Calu3 (cell line): ENCODE measurements around the gene BBS10. TPM values are rescaled to one million over a fixed set of nuclear protein-coding genes. Genes with fewer than 3 reads are reported as not detected.

Experiments
- BruUV-seq: library from RNA; stranded (reverse); fragments of 400-500 nt; replicated peaks from 2 replicates; lab custom pipeline; 2021; lab: Mats Ljungman, UMichigan
- CTCF ChIA-PET: fragments of 300-600 bp; sonication (Branson Sonifier 250); formaldehyde crosslinking; loops from one replicate; lab custom pipeline; 2022; ENCODE audit warnings: antibody characterized with exemption; lab: Charles Lee
- DNase-seq: peaks from one replicate; pipeline ENCODE4 v3.0.0; 2022
- H3K27ac Mint-ChIP-seq: one replicate; pipeline ENCODE4 v1.8.0; 2022; ENCODE audit warnings: mixed read lengths; ENCODE audit not compliant: unreplicated experiment
- H3K27me3 Mint-ChIP-seq: one replicate; pipeline ENCODE4 v1.8.0; 2022; ENCODE audit warnings: mixed read lengths; ENCODE audit not compliant: unreplicated experiment
- H3K36me3 Mint-ChIP-seq: one replicate; pipeline ENCODE4 v1.8.0; 2022; ENCODE audit warnings: mild to moderate bottlenecking, moderate library complexity, mixed read lengths; ENCODE audit not compliant: insufficient read depth, unreplicated experiment
- H3K4me1 Mint-ChIP-seq: one replicate; pipeline ENCODE4 v1.8.0; 2022; ENCODE audit warnings: mild to moderate bottlenecking, low read depth, mixed read lengths; ENCODE audit not compliant: unreplicated experiment
- H3K4me3 Mint-ChIP-seq: one replicate; pipeline ENCODE4 v1.8.0; 2022; ENCODE audit warnings: mild to moderate bottlenecking, low read depth, moderate library complexity, mixed read lengths; ENCODE audit not compliant: unreplicated experiment
- H3K9me3 Mint-ChIP-seq: one replicate; pipeline ENCODE4 v1.8.0; 2022; ENCODE audit warnings: low read depth, mixed read lengths; ENCODE audit not compliant: unreplicated experiment
- intact Hi-C: fragments of 100-400 bp; cut with micrococcal nuclease; formaldehyde crosslinking; loops from one replicate; pipeline ENCODE4 v1.10.0; 2022; ENCODE audit not compliant: unreplicated experiment
- total RNA-seq: library from RNA; stranded (reverse); gene quantifications from 2 replicates; pipeline ENCODE4 v1.2.3, GENCODE V29; 2022
- TF ChIP-seq, protein P1 (sequence below): fragments of 200-600 bp; IDR thresholded peaks from one replicate; pipeline ENCODE4 v1.8.0; 2022; ENCODE audit warnings: antibody characterized with exemption; ENCODE audit not compliant: unreplicated experiment

BBS10 gene
- total RNA-seq, 1 experiment from 2014 or later: 11.7 TPM

DNA sequence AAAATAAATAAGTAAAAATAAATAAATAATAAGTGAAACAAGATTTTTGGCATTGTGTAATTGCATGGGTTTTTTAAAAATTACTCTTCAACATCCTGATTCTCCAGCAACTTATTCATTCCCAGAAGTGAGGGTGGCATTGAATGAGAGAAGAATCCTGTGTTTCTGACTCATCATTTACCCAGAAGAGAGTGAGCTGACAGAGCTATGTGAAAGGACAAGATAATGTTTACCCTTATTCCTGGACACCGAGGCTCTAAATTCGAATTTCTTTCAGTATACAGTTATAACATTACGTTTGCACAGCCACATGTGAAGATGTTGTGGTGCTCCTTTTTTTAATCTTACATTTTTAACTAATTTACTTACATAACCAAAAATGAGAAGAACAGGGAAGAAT, 36.4 kb downstream of the BBS10 start:
- no TSS peak for BruUV-seq
- no peak for DNase-seq
- H3K4me3 Mint-ChIP-seq: no peak overlapping the region
- H3K27me3 Mint-ChIP-seq: no peaks in the 10 kb centered on the region
- intact Hi-C loops: no loop called here
- no peaks in the 10 kb centered on the region for H3K4me1 Mint-ChIP-seq
- H3K27ac Mint-ChIP-seq: no peak overlapping the region
- no peaks in the 10 kb centered on the region for H3K36me3 Mint-ChIP-seq
- no peaks in the 10 kb centered on the region for H3K9me3 Mint-ChIP-seq
- CTCF ChIA-PET: no interaction called here
- TF ChIP-seq, protein P1, sequence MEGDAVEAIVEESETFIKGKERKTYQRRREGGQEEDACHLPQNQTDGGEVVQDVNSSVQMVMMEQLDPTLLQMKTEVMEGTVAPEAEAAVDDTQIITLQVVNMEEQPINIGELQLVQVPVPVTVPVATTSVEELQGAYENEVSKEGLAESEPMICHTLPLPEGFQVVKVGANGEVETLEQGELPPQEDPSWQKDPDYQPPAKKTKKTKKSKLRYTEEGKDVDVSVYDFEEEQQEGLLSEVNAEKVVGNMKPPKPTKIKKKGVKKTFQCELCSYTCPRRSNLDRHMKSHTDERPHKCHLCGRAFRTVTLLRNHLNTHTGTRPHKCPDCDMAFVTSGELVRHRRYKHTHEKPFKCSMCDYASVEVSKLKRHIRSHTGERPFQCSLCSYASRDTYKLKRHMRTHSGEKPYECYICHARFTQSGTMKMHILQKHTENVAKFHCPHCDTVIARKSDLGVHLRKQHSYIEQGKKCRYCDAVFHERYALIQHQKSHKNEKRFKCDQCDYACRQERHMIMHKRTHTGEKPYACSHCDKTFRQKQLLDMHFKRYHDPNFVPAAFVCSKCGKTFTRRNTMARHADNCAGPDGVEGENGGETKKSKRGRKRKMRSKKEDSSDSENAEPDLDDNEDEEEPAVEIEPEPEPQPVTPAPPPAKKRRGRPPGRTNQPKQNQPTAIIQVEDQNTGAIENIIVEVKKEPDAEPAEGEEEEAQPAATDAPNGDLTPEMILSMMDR: no peak

DNA sequence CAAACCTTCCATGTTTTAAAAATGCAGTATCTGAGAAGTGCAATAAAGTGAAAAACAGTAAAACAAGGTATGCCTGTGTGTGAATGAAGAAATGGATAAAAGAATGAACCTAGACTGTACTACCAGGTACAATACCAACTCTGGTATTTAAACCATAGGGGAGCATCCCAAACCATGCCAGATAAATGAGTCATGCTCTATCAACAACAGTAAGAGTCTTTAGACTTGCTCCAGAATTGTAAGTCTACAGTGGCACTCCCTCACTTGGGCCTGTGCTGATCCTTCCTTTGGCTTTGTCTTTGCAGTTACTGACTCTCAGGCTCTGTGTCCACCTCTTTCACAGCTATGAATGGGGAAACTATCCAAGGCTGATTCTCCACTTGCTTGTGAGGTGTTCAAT, 38.1 kb downstream of the BBS10 start:
- no peaks in the 10 kb centered on the region for H3K27me3 Mint-ChIP-seq
- H3K4me1 Mint-ChIP-seq: no peaks in the 10 kb centered on the region
- intact Hi-C loops: no loop called here
- no peaks in the 10 kb centered on the region for H3K9me3 Mint-ChIP-seq
- TF ChIP-seq, protein P1: no peak
- no peak overlapping the region for H3K27ac Mint-ChIP-seq
- H3K4me3 Mint-ChIP-seq: no peak overlapping the region
- CTCF ChIA-PET: interaction anchor here (0.6 kb wide), 1 partner anchor 725 kb away, joined by 4 read pairs; no protein-coding TSS in a partner anchor
- DNase-seq: no peak
- BruUV-seq: no TSS peak
- no peaks in the 10 kb centered on the region for H3K36me3 Mint-ChIP-seq

DNA sequence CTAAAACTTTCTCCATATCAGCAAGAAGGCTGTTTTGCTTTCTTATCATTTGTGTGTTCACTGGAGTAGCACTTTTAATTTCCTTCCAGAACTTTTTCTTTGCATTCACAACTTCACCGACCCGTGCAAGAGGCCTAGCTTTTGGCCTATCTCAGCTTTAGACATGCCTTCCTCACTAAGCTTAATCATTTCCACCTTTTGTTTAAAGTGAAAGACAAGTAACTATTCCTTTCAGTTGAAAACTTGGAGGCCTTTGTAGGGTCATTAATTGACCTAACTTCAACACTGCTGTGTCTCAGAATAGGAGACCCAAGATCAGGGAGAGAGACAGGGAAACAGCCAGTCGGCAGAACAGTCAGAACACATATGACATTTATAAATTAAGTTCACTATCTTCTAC, 39.3 kb downstream of the BBS10 start:
- H3K4me1 Mint-ChIP-seq: no peaks in the 10 kb centered on the region
- no peak overlapping the region for H3K27ac Mint-ChIP-seq
- no peaks in the 10 kb centered on the region for H3K9me3 Mint-ChIP-seq
- no TSS peak for BruUV-seq
- intact Hi-C loops: no loop called here
- no peak for DNase-seq
- CTCF ChIA-PET: no interaction called here
- no peaks in the 10 kb centered on the region for H3K27me3 Mint-ChIP-seq
- H3K36me3 Mint-ChIP-seq: no peaks in the 10 kb centered on the region
- no peak overlapping the region for H3K4me3 Mint-ChIP-seq
- TF ChIP-seq, protein P1: no peak

DNA sequence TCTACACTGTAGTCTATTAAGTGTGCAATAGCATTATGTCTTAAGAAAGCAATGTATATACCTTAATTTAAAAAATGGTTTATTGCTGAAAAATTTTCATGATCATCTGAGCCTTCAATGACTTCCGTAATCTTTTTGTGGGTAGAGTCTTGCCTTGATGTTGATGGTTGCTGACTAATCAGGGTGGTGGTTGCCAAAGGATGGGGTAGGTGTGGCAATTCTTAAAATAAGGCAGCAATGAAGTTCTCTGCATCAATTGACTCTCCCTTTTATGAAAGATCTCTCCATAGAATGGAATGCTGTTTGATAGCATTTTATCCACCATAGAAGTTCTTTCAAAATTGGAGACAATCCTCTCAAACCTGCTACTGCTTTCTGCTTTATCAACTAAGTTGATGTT, 41.1 kb downstream of the BBS10 start:
- BruUV-seq: no TSS peak
- H3K4me3 Mint-ChIP-seq: no peak overlapping the region
- DNase-seq: no peak

More for the DNA sequence above, 41.1 kb downstream of the BBS10 start:
- H3K9me3 Mint-ChIP-seq: peaks cover 4% of the 10 kb centered on the region
- H3K36me3 Mint-ChIP-seq: no peaks in the 10 kb centered on the region
- no peaks in the 10 kb centered on the region for H3K4me1 Mint-ChIP-seq
- H3K27me3 Mint-ChIP-seq: no peaks in the 10 kb centered on the region
- TF ChIP-seq, protein P1: no peak
- CTCF ChIA-PET: no interaction called here
- no peak overlapping the region for H3K27ac Mint-ChIP-seq
- intact Hi-C loops: no loop called here
